Measurements from ENCODE around the gene PDIA4.

- TF ChIP-seq CTCF (IDR thresholded peaks at IDR 0.05) (no peak), POLR2AphosphoS5 (IDR thresholded peaks at IDR 0.05) (no peak), POLR2A (IDR thresholded peaks at IDR 0.05) (no peak)
Measured at GRCh38 chr7:149013876-149014275, 14.4 kb downstream of the PDIA4 start.
